NOMO-1 treated with dmso at 0.1 percent for 144 hours (cell line): ENCODE data around the gene DCANP1.
A peak's percentile ranks its signal among the peaks of the same experiment; 100 is the strongest.

Experiments used
- DNase-seq: peaks from one replicate; lab custom pipeline; 2025; ENCODE audit not compliant: unreplicated experiment; lab: John Stamatoyannopoulos, UW

Gene DCANP1

GRCh38 chr5:135442431-135443160 is 4.6 kb downstream of the DCANP1 start:
- DNase-seq, result no peak

DNA sequence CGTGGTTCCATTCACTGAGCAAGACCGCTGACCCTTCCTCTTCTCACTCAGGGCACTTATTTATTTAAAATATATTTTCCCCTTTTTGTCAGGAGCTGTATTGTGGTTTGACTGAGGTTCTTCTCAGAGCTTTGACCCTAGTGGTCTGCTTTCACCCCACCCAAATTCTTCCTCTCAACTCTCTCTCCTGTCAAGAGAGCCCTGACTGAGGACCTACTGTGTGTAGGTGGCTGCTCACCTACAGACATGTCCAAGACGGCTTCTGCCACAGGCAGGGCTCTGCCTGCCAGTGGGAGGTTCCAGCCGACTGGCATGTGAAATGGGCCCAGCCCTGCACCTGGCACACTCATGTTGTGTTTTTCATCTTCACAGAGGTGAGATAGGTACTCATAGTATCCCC is 5.2 kb downstream of the DCANP1 start:
- no peak for DNase-seq

DNA sequence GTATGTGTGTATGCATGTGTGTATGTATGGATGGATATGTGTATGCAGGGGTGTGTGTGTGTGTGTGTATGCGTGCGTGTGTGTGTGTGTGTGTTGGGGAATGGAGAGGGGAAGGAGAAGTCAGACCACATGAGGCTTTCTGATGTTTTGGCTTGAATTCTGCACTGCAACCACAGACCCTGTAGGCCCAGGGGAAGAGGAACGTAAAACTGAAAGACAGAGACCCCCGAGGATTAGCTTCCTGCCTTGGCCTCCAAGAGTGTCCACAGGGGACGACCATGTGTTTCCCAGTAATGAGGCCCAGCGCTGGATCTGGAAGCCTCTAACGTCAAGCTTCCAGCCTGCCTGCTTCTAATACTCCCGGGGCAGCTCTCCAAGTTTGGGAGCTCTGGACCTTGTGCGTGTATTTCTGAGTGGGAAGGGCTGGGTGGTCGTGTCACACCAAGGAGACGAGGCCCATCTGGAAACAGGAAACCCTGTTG is 5.8 kb downstream of the DCANP1 start:
- DNase-seq, result no peak

GRCh38 chr5:135440916-135441315 is 6.2 kb downstream of the DCANP1 start:
- DNase-seq, result no peak

GRCh38 chr5:135439231-135440205 is 7.6 kb downstream of the DCANP1 start:
- DNase-seq, result no peak

- no peak for DNase-seq
These were observed 8.4 kb downstream of the DCANP1 start for GRCh38 chr5:135438636-135439221.

- no peak for DNase-seq
These were observed 9.2 kb downstream of the DCANP1 start for GRCh38 chr5:135437796-135438560.

GRCh38 chr5:135437422-135437795 is 9.7 kb downstream of the DCANP1 start:
- peak; percentile 65 for DNase-seq

DNA sequence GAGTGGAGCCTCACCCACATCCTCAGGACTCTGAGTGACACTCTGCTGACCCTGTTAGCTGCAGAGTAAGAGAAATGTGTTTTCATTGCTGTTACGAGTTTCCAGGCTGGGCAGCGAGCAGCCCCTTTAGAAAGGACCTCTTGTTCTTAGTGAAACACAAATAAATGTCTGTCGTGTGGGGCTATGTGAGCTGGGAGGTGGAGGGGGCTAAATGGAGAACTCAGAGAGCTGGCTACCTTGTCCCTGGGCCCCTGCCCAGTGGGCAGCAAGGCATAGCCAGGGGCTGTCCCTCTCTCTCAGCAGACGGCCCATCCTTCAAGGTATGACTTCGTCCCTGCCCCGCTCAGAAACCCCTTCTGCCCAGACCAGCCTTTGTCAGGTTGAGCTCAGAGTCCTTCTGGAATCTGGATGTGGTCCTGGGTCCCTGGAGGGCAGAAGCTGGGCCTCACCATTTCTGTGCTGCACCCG is 10.2 kb downstream of the DCANP1 start:
- DNase-seq, result no peak

- DNase-seq, result no peak
These were observed 11.4 kb downstream of the DCANP1 start for GRCh38 chr5:135435467-135436330.

GRCh38 chr5:135434591-135435466 is 12.3 kb downstream of the DCANP1 start:
- no peak for DNase-seq

GRCh38 chr5:135433681-135434426 is 13.3 kb downstream of the DCANP1 start:
- peak; percentile 35 for DNase-seq

- DNase-seq, result no peak
These were observed 15.0 kb downstream of the DCANP1 start for GRCh38 chr5:135432113-135432512.

GRCh38 chr5:135430135-135430437 is 17.1 kb downstream of the DCANP1 start:
- no peak for DNase-seq

DNA sequence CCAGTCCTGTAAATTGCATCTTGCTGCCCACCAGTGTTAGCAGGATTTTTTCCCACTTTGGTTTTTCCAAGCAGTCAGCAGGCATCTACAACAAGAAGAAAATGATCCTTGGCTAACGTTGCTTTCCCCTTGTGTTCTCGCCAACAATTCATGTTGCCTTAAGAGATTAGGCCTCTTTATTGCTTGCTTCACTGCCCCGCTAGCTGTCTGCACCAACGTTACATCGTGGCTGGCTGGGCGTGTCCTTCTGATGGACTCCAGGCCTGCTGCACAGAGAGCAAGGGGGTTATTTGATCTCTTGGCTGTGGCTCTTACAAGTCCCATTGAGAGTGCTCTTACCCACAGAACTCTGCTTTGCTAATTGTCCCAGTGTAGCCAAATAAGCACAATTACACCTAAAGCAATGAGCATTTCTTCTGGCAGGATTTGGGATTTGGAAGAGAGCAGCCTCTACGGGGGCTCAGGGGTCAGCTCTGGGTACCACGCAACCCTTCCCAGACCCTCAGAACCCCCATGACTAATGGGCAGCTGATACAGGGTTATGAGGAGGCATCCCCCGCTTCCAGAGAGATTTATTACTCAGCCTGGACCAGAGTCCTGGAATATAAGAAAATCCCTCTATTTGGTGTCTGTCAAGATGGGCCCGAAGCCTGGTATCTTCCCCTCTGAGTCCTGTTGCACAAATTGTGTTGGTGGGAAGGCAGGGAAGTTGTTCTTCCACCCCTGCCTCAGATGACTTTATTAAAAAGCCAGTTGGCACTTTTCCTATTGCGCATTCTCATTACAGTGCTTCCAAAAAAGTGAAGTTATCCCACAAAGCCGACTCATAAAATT is 17.6 kb downstream of the DCANP1 start:
- no peak for DNase-seq

DNA sequence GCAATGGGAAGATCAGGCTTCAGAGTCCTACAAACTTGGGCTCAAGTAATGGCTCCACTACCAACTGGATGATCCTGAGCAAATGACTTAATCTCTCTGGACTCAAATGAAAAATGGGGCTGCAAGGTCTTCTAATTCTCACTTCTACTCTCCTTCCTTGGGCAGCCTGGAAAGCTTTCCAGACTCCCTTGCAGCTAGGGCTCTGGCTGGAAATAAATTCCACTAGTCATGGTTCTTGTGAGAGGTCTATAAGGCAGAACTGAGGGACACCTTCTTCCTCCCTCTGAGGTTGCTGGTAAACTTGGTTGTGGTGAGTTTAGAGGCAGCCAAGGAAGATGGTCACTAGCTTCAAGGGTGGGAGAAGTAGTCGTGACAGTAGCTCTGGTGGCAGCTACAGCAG is 18.6 kb downstream of the DCANP1 start:
- DNase-seq, result no peak
